SW 1271 (cell line): ENCODE measurements around the gene RNASE7.
A peak's percentile ranks its signal among the peaks of the same experiment; 100 is the strongest.
"Not testable (repeated sequence)": the region's sequence is repeated elsewhere in the genome, so short reads cannot be mapped to it uniquely, and the experiment has no call there.

ENCODE experiments used
- DNase-seq, 2 experiments: peaks; one replicate each; lab custom pipeline; 2025; lab: John Stamatoyannopoulos, UW

RNASE7 gene

DNA sequence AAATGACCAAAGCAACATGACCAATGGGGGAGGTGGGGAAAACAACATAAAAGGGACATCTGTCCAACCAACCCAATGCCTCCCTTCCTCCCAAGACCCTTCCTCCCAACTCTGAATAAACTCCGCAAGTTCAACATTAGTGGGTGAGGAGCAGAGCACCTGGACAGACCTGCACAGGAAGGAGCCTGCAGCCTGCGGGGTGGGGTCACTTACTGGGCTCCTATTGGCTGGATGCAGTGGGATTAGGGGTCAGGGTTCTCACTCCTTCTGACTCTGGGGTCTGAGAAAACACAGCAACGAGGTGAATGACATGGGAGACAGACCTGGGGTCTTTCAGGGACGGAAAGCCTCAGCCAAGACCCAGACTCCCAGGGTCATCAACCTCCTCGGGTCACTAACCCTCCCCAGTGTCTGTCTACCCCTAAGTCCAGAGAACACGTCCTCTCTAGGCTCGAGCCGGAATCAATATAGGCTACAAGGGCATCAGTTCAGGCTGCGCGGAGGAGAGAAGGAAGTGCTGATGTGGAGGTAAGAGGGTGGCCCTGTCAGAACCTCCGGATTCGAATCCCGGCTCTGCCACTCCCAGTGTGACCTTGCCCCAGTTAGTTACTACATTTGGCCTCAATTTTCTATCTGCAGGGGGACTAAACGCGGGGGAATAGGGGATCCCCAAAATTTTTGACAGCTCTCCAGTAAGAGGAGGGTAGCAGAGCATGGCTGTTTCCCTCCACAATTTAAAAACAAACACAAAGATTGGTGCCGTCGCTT is 18.2 kb upstream of the RNASE7 start:
- DNase-seq, result no peak

DNA sequence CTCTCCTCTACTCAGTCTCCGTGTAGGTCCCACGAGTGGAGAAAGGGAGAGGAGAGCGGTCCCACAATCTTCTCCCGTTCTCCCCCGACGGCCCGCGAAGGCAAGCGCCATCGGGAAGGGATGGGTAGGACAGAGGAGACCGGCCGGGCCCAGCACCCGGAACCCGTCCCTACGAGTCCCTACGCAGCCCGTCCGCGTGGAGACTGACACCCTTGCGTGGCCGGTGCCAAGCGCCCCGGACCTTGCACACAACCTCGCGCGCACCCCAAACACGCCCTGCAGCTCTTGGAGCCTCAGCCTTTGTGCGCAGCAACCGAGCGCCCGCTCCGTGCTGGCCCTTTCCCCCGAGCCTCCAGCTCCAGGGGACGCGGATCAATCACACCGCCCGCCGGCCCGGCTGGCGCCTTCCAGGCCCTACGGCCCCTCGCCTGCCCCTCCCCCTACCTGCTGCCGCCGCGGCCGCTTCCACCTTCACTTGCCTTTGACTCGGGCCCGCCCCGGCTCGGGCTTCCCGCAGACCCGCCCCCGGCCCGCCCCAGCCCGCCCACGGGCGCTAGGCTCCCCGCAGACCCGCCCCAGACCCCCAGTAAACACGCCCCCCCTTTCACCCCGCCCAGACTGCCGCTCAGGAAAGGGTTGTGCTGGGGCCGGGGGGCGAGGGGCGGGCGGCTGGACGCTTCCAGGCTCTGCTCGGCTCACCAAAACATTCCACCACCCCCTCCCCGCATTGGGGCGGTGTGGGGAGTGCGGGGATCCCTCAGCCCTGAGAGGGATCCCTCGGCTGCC is 17.4 kb upstream of the RNASE7 start, which contains the start of gene NDRG2:
TSS of gene NDRG2 (minus strand) at position 477 of the 786 bp plus-strand sequence. CDS start 1,746 bp downstream, outside the sequence.
- DNase-seq, result peak in 1 of 2 experiments; percentile 52

DNA sequence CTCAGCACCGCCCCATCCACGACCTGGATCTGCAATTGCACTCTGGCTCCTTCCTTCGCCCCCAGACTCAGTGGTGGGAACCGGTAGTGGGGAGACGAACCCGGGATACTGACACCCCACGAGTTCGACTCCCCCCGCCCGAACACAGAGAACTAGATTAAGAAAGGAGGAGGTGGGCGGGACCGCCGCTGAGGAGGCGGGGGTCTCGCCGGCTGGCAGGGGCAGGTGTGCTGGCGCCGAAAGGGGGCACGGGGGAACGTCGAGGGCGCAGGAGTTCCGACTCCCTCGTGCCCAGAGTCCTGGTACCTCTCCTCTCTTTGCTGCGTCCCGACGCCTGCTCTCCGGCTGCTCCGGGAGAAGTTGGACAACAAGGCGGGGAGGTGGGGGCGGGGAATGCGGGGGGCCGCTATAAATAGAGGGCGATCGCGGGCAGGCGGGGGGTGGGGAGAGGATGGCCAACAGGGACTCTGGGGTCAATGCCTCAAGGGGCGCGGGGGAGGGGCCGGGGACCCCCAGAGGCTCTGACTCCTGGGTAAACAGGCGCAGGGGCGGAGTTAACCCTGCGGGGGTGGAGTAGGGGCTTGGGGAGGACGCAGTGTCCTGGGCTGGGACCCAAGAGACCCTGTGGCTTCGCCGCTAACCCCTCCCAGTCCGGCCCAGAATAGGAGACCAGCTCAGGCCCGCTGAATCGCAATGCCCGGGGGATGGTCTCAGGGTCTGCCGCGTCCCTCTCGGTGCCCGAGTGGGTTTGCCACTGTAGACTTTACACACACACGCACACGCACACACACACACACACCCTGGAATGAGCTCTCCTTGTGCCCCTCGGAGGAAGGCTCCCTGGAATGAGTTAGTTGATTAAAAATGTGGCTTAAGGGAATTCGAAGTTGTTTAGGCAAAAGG is 16.5 kb upstream of the RNASE7 start:
- no peak for DNase-seq

DNA sequence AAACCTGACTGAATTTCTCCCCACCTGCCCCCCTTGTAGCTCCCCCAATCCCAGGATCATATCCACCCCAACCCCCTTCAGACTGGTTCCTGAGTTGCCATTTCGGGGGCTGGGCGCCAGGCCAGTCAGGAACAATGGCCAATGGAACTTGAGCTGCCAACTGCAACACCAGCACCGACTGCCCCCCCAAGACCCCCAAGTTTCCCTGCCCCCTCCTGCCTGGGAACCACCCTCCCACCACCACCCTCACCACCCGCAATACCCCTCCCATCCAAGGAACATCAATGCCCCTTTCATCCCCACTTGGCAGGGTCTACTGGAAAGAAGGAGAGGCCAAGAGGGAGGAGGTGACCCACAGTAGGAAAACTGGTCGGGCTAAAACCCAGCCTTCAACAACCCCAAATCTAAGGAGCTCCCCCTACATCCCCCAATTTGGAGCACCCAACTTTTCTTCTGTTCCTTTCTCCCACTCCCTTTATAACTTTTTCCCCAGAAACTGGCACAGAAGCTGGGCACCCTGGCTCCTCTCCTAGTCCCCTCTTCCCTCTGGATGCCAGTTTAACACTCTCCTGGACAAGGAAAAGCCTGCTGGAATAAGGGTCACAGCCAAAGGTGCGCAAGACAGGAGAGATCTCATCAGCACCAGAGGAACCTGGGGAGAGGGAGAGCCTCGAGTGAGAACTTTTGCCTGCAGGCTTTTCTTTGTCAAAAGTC is 15.7 kb upstream of the RNASE7 start:
- no peak for DNase-seq

DNA sequence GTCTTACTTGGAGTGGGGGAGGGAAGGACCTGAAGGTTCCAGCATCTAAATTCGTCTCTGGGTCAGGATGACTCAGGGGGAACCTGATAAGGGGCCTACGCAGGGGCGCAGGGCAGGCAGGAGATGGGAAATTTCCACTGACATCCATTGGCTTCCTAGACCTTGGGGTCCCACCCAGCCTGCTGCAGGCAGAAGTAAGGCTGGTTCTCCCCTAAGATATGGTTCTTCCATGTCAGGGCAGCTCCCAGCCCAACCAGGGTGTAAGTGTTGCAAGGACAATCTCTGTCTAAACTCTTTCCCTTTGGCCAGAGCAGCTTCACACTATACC is 15.2 kb upstream of the RNASE7 start:
- DNase-seq, result no peak

DNA sequence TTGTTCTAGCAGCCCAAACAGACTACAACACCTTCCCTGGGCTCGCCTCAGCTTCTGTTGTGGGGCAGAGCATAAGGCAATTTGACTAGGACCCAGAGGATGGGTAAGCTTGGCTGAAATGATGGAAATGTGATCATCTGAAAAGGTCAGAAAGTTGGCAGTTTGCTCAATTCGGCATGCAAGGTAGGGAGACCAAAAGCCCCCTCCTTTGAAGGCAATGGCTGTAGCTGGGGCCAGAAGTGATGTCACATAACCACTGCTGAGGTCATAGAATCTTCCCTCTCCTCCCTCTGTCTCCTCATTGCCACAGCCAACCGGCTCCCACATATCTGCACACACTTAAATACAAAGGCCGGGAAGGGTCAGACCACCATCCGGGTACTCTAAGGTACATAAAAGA is 12.2 kb upstream of the RNASE7 start, which contains the start of gene TPPP2:
TSS of gene TPPP2 (plus strand) at position 301 of the 400 bp plus-strand sequence. CDS start 365 bp downstream, outside the sequence.
- DNase-seq, result no peak

DNA sequence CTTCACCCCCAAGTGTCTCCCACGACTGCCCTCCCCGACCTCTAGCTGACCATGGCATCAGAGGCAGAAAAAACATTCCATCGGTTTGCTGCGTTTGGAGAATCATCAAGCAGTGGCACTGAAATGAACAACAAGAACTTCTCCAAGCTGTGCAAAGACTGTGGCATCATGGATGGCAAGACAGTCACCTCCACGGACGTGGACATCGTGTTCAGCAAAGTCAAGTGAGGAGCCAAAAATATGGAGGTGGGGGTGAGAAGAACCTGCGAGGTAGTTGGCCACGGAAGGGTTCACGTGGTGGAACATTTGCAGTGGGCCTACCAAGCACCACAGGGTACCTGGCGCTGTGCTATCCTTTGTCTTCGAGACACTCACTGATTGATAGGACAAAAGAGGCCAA is 11.6 kb upstream of the RNASE7 start:
- no peak for DNase-seq

DNA sequence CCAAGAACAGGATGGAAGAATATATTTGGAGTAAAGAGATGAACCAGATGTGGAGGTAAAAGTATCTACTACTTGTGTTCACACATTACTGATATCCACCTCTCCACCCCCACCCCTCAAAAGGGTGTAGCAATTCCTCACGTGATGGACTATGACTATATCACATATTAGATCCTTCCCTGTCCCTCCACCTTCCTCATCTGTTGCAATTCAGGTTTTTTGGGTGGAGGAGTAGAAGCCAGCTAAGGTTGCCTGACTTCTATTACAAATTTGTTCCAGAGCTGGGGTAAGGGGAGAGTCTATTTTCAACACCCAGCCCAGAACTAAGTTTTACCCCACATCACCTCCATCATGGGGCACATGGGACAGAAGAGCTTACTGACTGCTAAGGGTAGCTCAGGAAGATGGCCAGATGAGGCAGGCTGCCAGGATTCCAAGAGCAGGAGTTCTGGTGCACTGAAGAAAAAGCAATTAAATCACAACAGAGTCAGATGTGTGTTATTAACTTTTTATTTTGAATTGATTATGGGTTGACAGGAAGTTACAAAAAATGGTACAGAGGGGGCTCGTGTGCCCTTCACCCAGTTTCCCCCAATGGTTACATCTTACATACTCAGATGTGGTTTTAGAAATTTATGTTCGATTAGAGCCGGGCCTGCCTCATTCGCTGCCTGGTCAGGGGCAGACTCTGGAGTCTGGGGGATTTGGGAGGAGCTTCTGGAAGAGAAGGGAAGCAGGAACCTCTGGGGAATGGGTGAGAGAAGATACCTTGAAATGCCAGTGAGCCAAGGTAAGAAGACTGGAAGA is 9.6 kb upstream of the RNASE7 start:
- DNase-seq, result no peak

DNA sequence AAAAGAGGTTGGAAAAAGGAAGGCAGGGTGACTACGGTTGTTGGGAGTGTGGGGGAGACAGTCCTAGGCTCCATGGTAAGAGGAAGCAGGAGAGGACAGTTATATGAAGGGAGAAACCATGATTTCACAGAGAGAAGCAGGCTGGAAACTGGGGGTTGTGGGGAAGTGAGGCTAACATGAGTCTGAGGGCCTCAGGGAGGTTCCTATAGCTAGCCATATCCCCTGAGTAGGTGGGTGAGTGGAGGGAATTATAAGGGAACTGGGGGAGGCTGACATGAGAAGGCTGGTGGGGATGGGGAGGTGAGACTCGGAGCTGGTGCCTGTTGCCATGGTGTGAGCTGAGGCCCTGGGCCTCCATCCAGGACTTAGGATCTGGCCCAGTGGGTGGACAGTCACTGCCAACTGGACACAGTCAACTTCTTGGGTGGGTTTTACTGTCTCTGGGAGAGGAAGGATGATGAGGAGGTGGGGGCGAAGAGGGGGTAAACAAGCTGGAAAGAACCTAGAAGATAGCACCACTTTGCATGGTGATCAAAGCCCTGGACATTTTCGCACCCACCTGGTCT is 8.9 kb upstream of the RNASE7 start:
- DNase-seq, result no peak

DNA sequence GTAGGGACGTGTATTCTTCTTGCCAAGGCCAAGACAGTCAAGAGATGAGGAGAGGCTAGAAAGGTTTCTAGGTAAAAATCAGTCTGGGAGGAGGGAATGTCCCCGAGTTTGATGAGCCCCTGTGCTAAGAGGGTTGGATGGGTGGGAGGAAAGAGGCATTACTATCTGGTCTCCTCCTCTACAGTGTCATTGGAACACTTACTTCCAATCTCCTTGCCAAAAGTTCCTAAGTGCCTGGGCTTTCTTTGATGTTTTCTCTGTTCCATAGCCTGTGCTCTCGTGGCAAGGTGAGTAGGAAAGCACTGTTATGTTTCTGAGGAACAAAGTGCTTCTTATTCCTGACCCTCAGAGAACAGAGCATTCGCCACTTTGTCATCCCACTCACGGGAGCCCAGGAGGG is 7.5 kb upstream of the RNASE7 start, which contains the start of gene RNASE13:
TSS of gene RNASE13 (minus strand) at position 101 of the 400 bp plus-strand sequence. CDS start 519 bp downstream, outside the sequence.
- no peak for DNase-seq

DNA sequence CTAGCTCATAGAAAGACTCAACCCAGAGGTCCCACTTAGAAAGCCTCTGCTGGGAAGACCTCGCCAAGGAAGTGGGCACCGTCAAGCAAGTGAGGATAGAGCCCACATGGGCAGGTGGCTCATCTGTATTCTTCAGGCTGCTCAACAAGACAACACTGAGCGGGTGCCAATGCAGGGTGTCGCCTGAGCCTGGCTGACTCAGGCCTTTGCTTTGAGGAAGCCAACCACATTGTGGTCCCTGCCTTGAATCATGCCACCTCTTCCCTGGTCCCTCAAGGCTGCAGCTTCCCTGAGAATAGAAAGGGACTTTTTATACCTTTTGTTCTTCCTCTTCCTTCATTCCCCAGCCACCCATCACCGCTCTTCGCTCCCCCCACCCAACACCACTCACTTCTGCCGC is 5.4 kb upstream of the RNASE7 start:
- DNase-seq, result no peak

DNA sequence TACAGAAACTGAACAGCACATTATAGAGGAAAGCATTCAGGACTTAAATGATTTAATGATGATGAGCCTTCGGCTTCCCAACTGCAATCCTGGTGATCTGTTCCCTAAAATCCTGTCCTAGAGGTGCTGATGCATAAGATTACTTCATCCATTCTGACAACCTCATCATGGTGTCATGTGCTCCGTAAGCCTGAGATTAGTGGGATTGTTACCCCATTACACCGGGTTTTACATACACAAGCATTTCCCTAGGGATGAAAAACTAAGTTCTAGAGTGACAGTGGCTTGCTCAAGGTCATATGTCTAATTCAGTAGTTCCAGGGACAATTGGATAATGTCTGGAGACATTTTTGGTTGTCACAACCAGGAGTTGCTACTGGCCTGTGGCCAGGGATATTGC is 5.0 kb upstream of the RNASE7 start:
- no peak for DNase-seq

DNA sequence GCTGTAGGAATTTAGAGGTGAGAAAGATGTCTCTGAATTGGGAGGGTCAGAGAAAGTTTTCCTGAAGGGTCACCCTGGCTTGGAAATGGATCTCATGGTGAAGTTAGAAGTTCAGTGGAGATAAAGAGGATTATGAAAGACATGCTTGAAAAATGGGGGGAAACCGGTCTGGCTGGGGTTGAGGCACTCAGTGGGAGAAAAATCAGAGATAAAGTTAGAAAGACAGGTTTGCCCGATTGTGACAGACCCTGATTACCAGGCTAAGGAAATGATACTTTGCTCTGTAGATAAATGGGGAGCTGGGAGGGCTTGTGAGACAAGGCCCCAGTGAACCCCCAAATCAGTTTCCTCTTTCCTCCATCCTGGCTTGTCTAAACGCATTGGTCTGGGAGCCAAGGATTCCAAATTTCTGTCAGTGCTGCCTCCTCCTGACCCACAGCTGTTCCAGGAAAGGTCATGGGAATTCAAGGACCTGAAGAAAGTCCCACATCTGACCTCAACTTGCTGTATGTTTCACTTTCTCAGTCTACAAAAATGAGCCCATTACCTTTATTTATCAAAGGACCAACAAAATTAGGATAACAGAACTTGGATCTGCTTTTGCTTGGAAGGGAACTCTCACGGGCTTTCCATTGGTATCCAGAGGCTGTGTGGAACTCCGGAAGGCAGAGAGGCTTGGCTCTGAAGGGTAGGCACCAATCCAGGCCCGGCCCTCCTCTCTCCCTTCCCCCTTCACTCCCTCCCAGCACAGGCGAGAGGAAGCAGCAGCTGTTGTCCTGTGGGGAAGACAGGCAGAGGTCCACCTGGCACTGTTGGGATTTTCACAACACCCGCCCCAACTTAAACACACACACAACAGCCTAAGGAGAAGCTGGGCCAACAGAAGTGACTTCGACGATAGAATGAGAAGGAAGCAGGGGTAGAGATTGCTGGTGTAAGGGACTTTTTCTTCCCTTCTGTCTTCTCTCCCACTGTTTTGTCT is 3.4 kb upstream of the RNASE7 start:
- no peak for DNase-seq

DNA sequence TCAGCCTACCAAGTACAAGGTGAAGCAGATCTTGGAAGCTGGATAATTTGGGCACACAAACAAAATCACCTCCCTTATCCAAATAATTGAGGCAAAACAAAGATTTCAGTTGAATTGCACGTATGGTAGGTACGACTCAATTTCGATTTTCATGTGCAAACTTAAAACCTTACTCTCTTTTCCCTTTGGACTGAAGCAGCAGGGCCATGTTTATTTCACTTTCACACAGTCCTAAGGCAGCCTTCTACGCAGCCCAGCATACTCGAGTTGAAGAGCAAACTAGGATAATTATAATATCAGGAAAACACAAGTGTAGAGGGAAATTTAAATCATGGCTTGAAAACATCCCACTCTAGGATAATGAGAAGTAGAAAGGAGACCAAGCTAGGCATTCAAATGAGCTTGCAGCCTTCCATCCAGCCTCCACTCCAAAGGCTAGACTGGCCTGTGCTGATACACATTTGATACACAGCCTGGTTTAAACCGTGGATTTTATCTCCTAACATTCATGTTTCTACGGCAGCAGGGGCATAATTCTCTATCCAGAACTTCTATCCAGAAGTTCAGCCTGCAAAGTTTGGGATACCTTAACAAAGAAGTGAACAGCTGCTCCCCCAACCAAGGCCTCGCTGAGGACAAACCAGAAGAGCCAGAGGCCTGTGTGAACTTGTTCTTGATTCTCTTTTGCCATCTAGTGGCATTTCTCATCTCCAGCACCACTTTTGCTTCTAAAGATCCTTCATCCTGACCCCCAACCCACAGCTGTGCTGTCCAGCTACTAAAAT is 2.4 kb upstream of the RNASE7 start:
- DNase-seq, result peak in 1 of 2 experiments; percentile 58

DNA sequence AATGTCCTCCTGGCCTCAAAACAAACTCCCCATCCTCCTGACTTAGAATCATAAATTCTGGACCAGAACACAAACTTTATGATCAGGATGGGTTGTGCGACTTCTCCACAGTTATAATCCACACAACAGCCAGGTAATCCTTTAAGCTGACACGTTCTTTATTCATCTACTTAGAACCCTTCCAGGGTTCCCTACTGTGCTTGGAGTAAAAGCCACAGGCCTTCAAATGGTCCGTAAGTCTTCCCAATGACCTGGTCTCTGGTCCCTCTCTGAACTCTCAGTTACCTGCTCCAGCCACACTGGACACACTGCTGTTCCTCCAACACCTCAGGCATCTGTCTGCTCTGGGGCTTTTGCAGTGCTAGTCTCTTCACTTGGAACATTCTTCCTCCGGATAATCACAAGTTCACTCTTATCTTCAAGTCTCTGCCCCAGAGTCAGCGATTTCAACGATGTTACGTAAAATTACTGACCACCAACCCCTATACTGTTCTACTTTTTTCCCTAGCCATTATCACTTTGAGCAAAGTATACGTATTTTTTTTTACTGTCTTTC is 1.7 kb upstream of the RNASE7 start:
- no peak for DNase-seq

DNA sequence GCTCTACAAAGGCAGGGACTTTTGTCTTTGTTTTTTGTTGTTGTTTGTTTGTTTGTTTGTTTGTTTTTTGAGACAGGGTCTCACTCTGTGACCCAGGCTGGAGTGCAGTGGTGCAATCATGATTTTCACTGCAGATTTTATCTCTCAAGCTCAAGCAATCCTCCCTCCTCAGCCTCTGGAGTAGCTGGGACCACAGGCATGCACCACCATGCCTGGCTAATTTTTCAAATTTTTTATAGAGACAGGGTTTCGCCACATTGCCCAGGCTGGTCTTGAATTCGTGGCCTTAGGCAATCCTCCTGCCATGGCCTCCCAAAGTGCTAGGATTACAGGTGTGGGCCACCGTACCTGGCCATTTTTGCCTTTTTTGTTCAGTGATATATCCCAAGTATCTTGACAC is 1.2 kb upstream of the RNASE7 start:
- DNase-seq, result not testable (repeated sequence)

DNA sequence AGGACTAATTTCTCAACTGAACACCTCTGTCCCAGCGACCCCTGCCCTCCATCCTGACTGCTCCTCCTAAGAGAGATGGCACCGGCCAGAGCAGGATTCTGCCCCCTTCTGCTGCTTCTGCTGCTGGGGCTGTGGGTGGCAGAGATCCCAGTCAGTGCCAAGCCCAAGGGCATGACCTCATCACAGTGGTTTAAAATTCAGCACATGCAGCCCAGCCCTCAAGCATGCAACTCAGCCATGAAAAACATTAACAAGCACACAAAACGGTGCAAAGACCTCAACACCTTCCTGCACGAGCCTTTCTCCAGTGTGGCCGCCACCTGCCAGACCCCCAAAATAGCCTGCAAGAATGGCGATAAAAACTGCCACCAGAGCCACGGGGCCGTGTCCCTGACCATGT is 756 bp downstream of the RNASE7 start:
- no peak for DNase-seq
